Measurements from ENCODE around the gene FRAT1. TPM values are rescaled to one million over a fixed set of nuclear protein-coding genes. Genes with fewer than 3 reads are reported as not detected.

FRAT1 gene
- total RNA-seq = 1 to 10 TPM; 3.1 to 3.3 TPM

- Histone ChIP-seq H3K4me3 (peak within 1 kb of the TSS; percentile 88 to 89), H3K27me3 (no peaks in the 10 kb centered on the region), H3K4me1 (peaks cover 0 to 24% of the 10 kb centered on the region in 2 donors), H3K9me3 (no peaks in the 10 kb centered on the region), H3K36me3 (no peaks in the 10 kb centered on the region), H3K27ac (peak within 1 kb of the TSS; percentile 94 to 95)
- TF ChIP-seq CTCF (IDR thresholded peaks at IDR 0.05) = no peak
- DNase-seq (ENCODE audit: low spot score) = peak; percentile 92
These were observed at the start of gene FRAT1 for GRCh38 chr10:97318772-97319651. TSS of gene FRAT1 (plus strand) at chr10:97319271. CDS start at chr10:97319454, 183 bp downstream.

GRCh38 chr10:97270523-97271154 lies 48.4 kb upstream of the FRAT1 start:
- no peaks in the 10 kb centered on the region for H3K9me3 ChIP-seq
- H3K4me3 ChIP-seq = no peak overlapping the region
- H3K27ac ChIP-seq = no peak overlapping the region
- no peak for TF ChIP-seq CTCF (IDR thresholded peaks at IDR 0.05)
- H3K4me1 ChIP-seq = no peaks in the 10 kb centered on the region
- H3K27me3 ChIP-seq = no peaks in the 10 kb centered on the region
- DNase-seq (ENCODE audit: low spot score) = no peak
- no peaks in the 10 kb centered on the region for H3K36me3 ChIP-seq

GRCh38 chr10:97273700-97274099 lies 45.4 kb upstream of the FRAT1 start:
- no peak overlapping the region for H3K27ac ChIP-seq
- no peak for TF ChIP-seq CTCF (IDR thresholded peaks at IDR 0.05)
- no peaks in the 10 kb centered on the region for H3K9me3 ChIP-seq
- H3K4me3 ChIP-seq = no peak overlapping the region
- no peaks in the 10 kb centered on the region for H3K36me3 ChIP-seq
- DNase-seq (ENCODE audit: low spot score) = no peak
- H3K27me3 ChIP-seq = no peaks in the 10 kb centered on the region
- peaks cover 0 to 6% of the 10 kb centered on the region in 2 donors for H3K4me1 ChIP-seq

GRCh38 chr10:97274828-97275227 lies 44.2 kb upstream of the FRAT1 start:
- Histone ChIP-seq H3K27ac (no peak overlapping the region), H3K27me3 (no peaks in the 10 kb centered on the region), H3K4me1 (peaks cover 0 to 15% of the 10 kb centered on the region in 2 donors), H3K9me3 (no peaks in the 10 kb centered on the region), H3K4me3 (no peak overlapping the region), H3K36me3 (no peaks in the 10 kb centered on the region)
- DNase-seq (ENCODE audit: low spot score) = no peak
- TF ChIP-seq CTCF (IDR thresholded peaks at IDR 0.05) = no peak

- no peak overlapping the region for H3K4me3 ChIP-seq
- H3K27me3 ChIP-seq = no peaks in the 10 kb centered on the region
- peaks cover 0 to 15% of the 10 kb centered on the region in 2 donors for H3K4me1 ChIP-seq
- H3K27ac ChIP-seq = no peak overlapping the region
- DNase-seq (ENCODE audit: low spot score) = no peak
- H3K36me3 ChIP-seq = no peaks in the 10 kb centered on the region
- H3K9me3 ChIP-seq = no peaks in the 10 kb centered on the region
- no peak for TF ChIP-seq CTCF (IDR thresholded peaks at IDR 0.05)
These were observed 41.5 kb upstream of the FRAT1 start for GRCh38 chr10:97277551-97277950.

Measured in right atrium auricular region (tissue), 2 donors.